ENCODE results near the gene ZDHHC12.

ZDHHC12 gene

GRCh38 chr9:128757602-128758001, 33.7 kb upstream of the ZDHHC12 start:
- Histone ChIP-seq H3K36me3 (peaks cover 10% of the 10 kb centered on the region), H3K4me3 (ENCODE audit: low read depth, low read length) (no peak overlapping the region), H3K27me3 (ENCODE audit: insufficient read depth, low read depth, severe bottlenecking) (no peaks in the 10 kb centered on the region), H3K9me3 (ENCODE audit: severe bottlenecking) (no peaks in the 10 kb centered on the region), H3K27ac (no peak overlapping the region)
- TF ChIP-seq CTCF (IDR thresholded peaks at IDR 0.05; ENCODE audit: low read depth, low read length): no peak
- DNase-seq: no peak

DNA sequence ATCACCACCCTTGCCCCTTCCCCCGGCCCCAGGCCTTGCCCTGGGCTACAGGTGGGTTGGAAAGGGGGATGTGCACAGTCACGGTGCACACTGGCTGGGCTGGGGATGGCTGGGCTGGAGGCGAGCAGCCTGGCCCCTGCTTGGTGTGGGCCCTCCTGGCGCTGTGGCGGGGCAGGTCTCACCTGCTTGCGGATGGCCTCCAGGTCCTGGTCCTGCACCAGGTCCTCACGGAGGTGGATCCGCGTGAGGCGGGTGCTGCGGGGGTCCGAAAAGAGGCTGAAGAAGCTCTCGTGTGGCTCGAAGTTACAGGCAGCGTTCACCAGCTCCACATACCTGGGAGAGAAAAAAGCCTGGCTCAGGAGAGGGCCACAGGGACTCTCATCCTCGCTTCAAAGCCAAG, 29.7 kb upstream of the ZDHHC12 start:
- H3K27ac ChIP-seq: no peak overlapping the region
- no peak overlapping the region for H3K4me3 ChIP-seq (ENCODE audit: low read depth, low read length)
- H3K27me3 ChIP-seq (ENCODE audit: insufficient read depth, low read depth, severe bottlenecking): no peaks in the 10 kb centered on the region
- H3K36me3 ChIP-seq: peaks cover 29% of the 10 kb centered on the region
- TF ChIP-seq CTCF (IDR thresholded peaks at IDR 0.05; ENCODE audit: low read depth, low read length): no peak
- H3K9me3 ChIP-seq (ENCODE audit: severe bottlenecking): no peaks in the 10 kb centered on the region
- DNase-seq: no peak

DNA sequence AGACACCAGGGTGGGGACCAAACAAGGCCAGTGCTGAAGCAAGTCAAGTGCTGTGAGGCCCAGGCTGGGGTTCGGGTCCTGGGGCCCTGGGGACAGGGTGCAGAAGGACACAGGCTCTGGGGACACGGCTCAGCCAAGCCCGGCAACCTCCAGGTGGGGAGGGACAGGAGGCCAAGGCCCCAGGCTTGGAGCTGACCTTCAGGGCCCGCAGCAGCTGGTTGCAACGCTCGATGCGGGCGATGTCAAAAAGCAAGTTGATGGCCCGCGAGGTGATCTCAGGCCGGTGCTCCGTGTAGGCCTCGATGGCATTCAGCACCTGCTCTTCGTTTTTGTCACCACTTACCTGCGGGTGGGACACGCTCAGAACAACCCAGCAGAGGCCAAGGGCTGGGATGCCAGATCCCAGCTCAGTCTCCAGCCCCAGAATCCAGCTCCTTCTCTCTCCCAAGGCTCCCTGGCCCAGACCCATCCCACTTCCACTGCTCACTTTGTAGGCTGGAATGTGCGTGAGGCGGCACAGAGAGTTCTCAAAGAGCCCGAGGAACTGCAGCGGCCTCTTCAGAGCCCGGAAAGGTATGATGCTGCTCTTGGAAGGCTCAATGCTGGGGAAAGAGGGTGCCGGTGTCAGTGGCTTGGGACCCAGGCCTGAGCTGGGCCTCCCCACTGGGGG, 27.1 kb upstream of the ZDHHC12 start:
- no peak for TF ChIP-seq CTCF (IDR thresholded peaks at IDR 0.05; ENCODE audit: low read depth, low read length)
- Histone ChIP-seq H3K27ac (no peak overlapping the region), H3K36me3 (peaks cover 29% of the 10 kb centered on the region), H3K9me3 (ENCODE audit: severe bottlenecking) (no peaks in the 10 kb centered on the region), H3K27me3 (ENCODE audit: insufficient read depth, low read depth, severe bottlenecking) (no peaks in the 10 kb centered on the region), H3K4me3 (ENCODE audit: low read depth, low read length) (no peak overlapping the region)
- no peak for DNase-seq

DNA sequence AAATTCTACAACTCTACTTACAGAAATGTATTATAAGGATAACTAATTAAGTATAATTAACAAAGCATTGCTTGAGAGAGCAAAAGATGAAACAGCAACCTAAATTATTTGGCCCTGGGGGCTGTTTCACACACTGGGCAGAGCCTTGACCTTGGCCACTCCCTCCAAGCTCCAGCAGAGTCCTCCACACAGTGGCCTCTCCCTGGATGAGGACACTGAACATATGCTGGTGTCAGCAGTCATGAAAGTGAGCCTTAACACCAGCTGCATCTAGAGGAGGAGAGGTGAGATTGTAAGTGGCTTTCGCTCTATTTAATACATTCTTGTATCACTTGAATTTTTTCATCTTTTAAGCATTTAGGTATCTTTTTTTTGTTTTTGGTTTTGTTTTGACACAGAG, 23.3 kb upstream of the ZDHHC12 start:
- DNase-seq: peak; percentile 75
- no peaks in the 10 kb centered on the region for H3K27me3 ChIP-seq (ENCODE audit: insufficient read depth, low read depth, severe bottlenecking)
- H3K27ac ChIP-seq: no peak overlapping the region
- H3K36me3 ChIP-seq: peaks cover 18% of the 10 kb centered on the region
- no peaks in the 10 kb centered on the region for H3K9me3 ChIP-seq (ENCODE audit: severe bottlenecking)
- H3K4me3 ChIP-seq (ENCODE audit: low read depth, low read length): no peak overlapping the region
- TF ChIP-seq CTCF (IDR thresholded peaks at IDR 0.05; ENCODE audit: low read depth, low read length): no peak

DNA sequence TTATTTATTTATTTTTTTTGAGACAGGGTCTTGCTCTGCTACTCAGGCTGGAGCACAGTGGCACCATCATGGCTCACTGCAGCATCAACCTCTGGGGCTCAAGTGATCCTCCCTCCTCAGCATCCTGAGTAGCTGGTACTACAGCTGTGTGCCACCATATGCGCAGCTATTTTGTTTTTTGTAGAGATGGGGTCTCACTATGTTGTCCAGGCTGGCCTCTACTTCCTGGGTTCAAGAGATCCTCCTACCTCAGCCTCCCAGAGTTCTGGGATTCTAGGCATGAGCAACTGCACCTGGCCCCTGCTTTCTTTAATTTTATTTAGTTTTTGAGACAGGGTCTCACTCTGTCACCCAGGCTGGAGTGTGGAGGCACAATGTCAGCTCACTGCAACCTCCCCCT, 19.5 kb upstream of the ZDHHC12 start:
- Histone ChIP-seq H3K27me3 (ENCODE audit: insufficient read depth, low read depth, severe bottlenecking) (no peaks in the 10 kb centered on the region), H3K36me3 (peaks cover 25% of the 10 kb centered on the region), H3K9me3 (ENCODE audit: severe bottlenecking) (no peaks in the 10 kb centered on the region), H3K27ac (no peak overlapping the region), H3K4me3 (ENCODE audit: low read depth, low read length) (no peak overlapping the region)
- TF ChIP-seq CTCF (IDR thresholded peaks at IDR 0.05; ENCODE audit: low read depth, low read length): no peak
- DNase-seq: no peak

- Histone ChIP-seq H3K4me3 (ENCODE audit: low read depth, low read length) (no peak overlapping the region), H3K9me3 (ENCODE audit: severe bottlenecking) (no peaks in the 10 kb centered on the region), H3K27ac (no peak overlapping the region), H3K36me3 (peaks cover 28% of the 10 kb centered on the region), H3K27me3 (ENCODE audit: insufficient read depth, low read depth, severe bottlenecking) (no peaks in the 10 kb centered on the region)
- no peak for DNase-seq
- TF ChIP-seq CTCF (IDR thresholded peaks at IDR 0.05; ENCODE audit: low read depth, low read length): no peak
Measured at GRCh38 chr9:128742401-128742800, 18.5 kb upstream of the ZDHHC12 start.

All from WERI-Rb-1 (cell line).